GM12878 (cell line): ENCODE data around the gene FMNL2.

Experiments
- CTCF ChIP-seq, 3 experiments: IDR thresholded peaks in 2 of 3; conservative IDR thresholded peaks in 1 of 3; 2 replicates each; pipeline ENCODE4 v1.5.1; 2011; ENCODE audit warnings: low read depth in 3 of 3, low read length in 3 of 3, mild to moderate bottlenecking in 3 of 3, control low read depth in 2 of 3, moderate library complexity in 2 of 3, inconsistent platforms in 1 of 3, mixed read lengths in 1 of 3; ENCODE audit not compliant: control insufficient read depth in 2 of 3, insufficient read depth in 1 of 3; ENCODE audit errors: extremely low read depth in 1 of 3
- ESRRA ChIP-seq: IDR thresholded peaks from 2 replicates; pipeline ENCODE4 v1.6.1; 2012; ENCODE audit warnings: mild to moderate bottlenecking, low read length, improper control_type of control experiment
- HDAC6 ChIP-seq: fragments of 200-600 bp; sonication (generic); IDR thresholded peaks from one replicate; pipeline ENCODE4 v1.8.0; 2017; ENCODE audit warnings: antibody characterized with exemption; ENCODE audit not compliant: unreplicated experiment
- MAX ChIP-seq: IDR thresholded peaks from 2 replicates; pipeline ENCODE4 v1.6.1; 2012; ENCODE audit warnings: low read depth, low read length, improper control_type of control experiment

GRCh38 chr2:152473151-152473857 lies 138.3 kb downstream of the FMNL2 start:
- TF ChIP-seq ESRRA (no peak), MAX (no peak), CTCF (IDR thresholded peaks at IDR 0.05 in 2 of 3, conservative IDR thresholded peaks at IDR 0.05 in 1 of 3; ENCODE audit: control insufficient read depth in 2 of 3, extremely low read depth in 1 of 3, insufficient read depth in 1 of 3, low read depth in 3 of 3, low read length in 3 of 3) (no peak), HDAC6 (no peak)
